HCT116 (cell line): Measurements from ENCODE around the gene CTNNB1. TPM values are rescaled to one million over a fixed set of nuclear protein-coding genes. Genes with fewer than 3 reads are reported as not detected.

Experiments used
- ATAC-seq: fragments of 200-7000 bp; cut with Tn5 transposase; 2 replicates; pipeline ENCODE4 v1.9.1; 2020; ENCODE audit warnings: mild to moderate bottlenecking, moderate library complexity
- BruUV-seq: library from RNA; stranded (reverse); fragments of 400-500 nt; replicated peaks from 2 replicates; lab custom pipeline; 2021; lab: Mats Ljungman, UMichigan
- CTCF ChIA-PET: fragments of 300-600 bp; sonication (Branson Sonifier 250); formaldehyde crosslinking; loops from one replicate; lab custom pipeline; 2021; ENCODE audit warnings: antibody characterized with exemption; lab: Charles Lee
- POLR2A ChIA-PET: fragments of 300-600, 350-600 bp; sonication (Branson Sonifier 250); formaldehyde crosslinking; loops from one replicate; lab custom pipeline; 2021; ENCODE audit warnings: antibody characterized with exemption; lab: Charles Lee
- RAD21 ChIA-PET, 2 experiments: fragments of 300-600 bp; sonication (Branson Sonifier 250); formaldehyde crosslinking; loops; one replicate each; lab custom pipeline; 2023; ENCODE audit warnings: low total read pairs in 2 of 2; ENCODE audit not compliant: uncharacterized antibody in 2 of 2, unreplicated experiment in 2 of 2, low non-redundant PET in 1 of 2; lab: Charles Lee
- DNase-seq: peaks from one replicate; pipeline ENCODE4 v3.0.0-alpha.2; 2010; ENCODE audit warnings: low read depth, low spot score
- H2AFZ ChIP-seq: fragments of 200-600 bp; shearing (Covaris generic), sonication (generic); 2 replicates; pipeline ENCODE4 v1.6.1; 2017; ENCODE audit warnings: low read depth, mixed run types, mixed read lengths, antibody characterized with exemption, low read length; ENCODE audit not compliant: poor library complexity, severe bottlenecking
- H3K27ac ChIP-seq: 2 replicates; pipeline ENCODE4 v1.5.1; 2012; ENCODE audit warnings: low read depth, low read length
- H3K27me3 ChIP-seq: fragments of 200-600 bp; sonication (generic); 2 replicates; pipeline ENCODE4 v1.6.1; 2016; ENCODE audit warnings: mixed run types, low read length, mixed read lengths; ENCODE audit not compliant: insufficient read depth
- H3K36me3 ChIP-seq, 2 experiments: fragments of 200-500 bp in 1 of 2; fragments of 200-600 bp in 1 of 2; sonication (Bioruptor generic) in 1 of 2; sonication (generic) in 1 of 2; 2 replicates each; pipeline versions ENCODE4 v1.5.1 to v1.6.1; 2014 to 2016; ENCODE audit warnings: low read length in 2 of 2, inconsistent platforms in 1 of 2, mixed read lengths in 1 of 2, mixed run types in 1 of 2; ENCODE audit not compliant: insufficient read depth in 2 of 2, control insufficient read depth in 1 of 2
- H3K4me1 ChIP-seq, 2 experiments: fragments of 200-600 bp in 1 of 2; sonication (generic) in 1 of 2; 2 replicates each; pipeline versions ENCODE4 v1.5.1 to v1.6.1; 2012 to 2017; ENCODE audit warnings: low read length in 2 of 2, inconsistent platforms in 1 of 2, mild to moderate bottlenecking in 1 of 2, mixed read lengths in 1 of 2, mixed run types in 1 of 2, moderate library complexity in 1 of 2; ENCODE audit not compliant: insufficient read depth in 2 of 2, control insufficient read depth in 1 of 2
- H3K4me2 ChIP-seq: fragments of 200-600 bp; sonication (generic); 2 replicates; pipeline ENCODE4 v1.6.1; 2017; ENCODE audit warnings: mixed run types, low read length, mixed read lengths
- H3K4me3 ChIP-seq, 2 experiments: fragments of 200-600 bp in 1 of 2; sonication (generic) in 1 of 2; replicated peaks in 1 of 2; 2 replicates each; pipeline ENCODE4 v1.5.1; 2011 to 2016; ENCODE audit warnings: low read length in 2 of 2, control low read depth in 1 of 2, low read depth in 1 of 2, mild to moderate bottlenecking in 1 of 2, mixed read lengths in 1 of 2, mixed run types in 1 of 2
- H3K79me2 ChIP-seq: fragments of 200-600 bp; sonication (generic); 2 replicates; pipeline ENCODE4 v1.6.1; 2017; ENCODE audit warnings: mild to moderate bottlenecking, mixed run types, low read length, moderate library complexity, mixed read lengths; ENCODE audit not compliant: insufficient read depth
- H3K9ac ChIP-seq: fragments of 200-600 bp; sonication (generic); 2 replicates; pipeline ENCODE4 v1.6.1; 2016; ENCODE audit warnings: low read length, mixed read lengths
- H3K9me2 ChIP-seq: fragments of 200-600 bp; sonication (generic), shearing (Covaris generic); 2 replicates; pipeline ENCODE4 v1.6.1; 2017; ENCODE audit warnings: mixed run types, mild to moderate bottlenecking, moderate library complexity; ENCODE audit not compliant: insufficient read depth
- H3K9me3 ChIP-seq, 2 experiments: fragments of 200-500 bp in 1 of 2; fragments of 200-600 bp in 1 of 2; sonication (Bioruptor generic) in 1 of 2; sonication (generic) in 1 of 2; 2 replicates each; pipeline ENCODE4 v1.6.1; 2014 to 2017; ENCODE audit warnings: low read length in 2 of 2, mixed read lengths in 2 of 2, inconsistent platforms in 1 of 2, low read depth in 1 of 2, mild to moderate bottlenecking in 1 of 2, mixed run types in 1 of 2, moderate library complexity in 1 of 2; ENCODE audit not compliant: control insufficient read depth in 1 of 2, insufficient read depth in 1 of 2
- H4K20me1 ChIP-seq: fragments of 200-600 bp; sonication (generic), shearing (Covaris generic); 2 replicates; pipeline ENCODE4 v1.6.1; 2017; ENCODE audit warnings: mixed run types, mild to moderate bottlenecking, moderate library complexity; ENCODE audit not compliant: insufficient read depth
- ATF3 ChIP-seq: IDR thresholded peaks from 2 replicates; pipeline ENCODE4 v1.6.1; 2012
- CEBPB ChIP-seq: IDR thresholded peaks from 2 replicates; pipeline ENCODE4 v1.6.1; 2012; ENCODE audit warnings: low read depth
- ELF1 ChIP-seq: IDR thresholded peaks from 2 replicates; pipeline ENCODE4 v1.6.1; 2012; ENCODE audit warnings: low read depth, borderline replicate concordance
- EZH2 ChIP-seq: fragments of 200-600 bp; sonication (generic); IDR thresholded peaks from 2 replicates; pipeline ENCODE4 v1.6.1; 2017; ENCODE audit warnings: antibody characterized with exemption, mixed run types
- EZH2phosphoT487 ChIP-seq: fragments of 200-600 bp; IDR thresholded peaks from 2 replicates; pipeline ENCODE4 v1.6.1; 2018; ENCODE audit warnings: antibody characterized with exemption, borderline replicate concordance
- JUND ChIP-seq: IDR thresholded peaks from 2 replicates; pipeline ENCODE4 v1.6.1; 2012
- MAX ChIP-seq: IDR thresholded peaks from 2 replicates; pipeline ENCODE4 v1.6.1; 2012
- POLR2AphosphoS5 ChIP-seq: IDR thresholded peaks from 2 replicates; pipeline ENCODE4 v1.6.1; 2011; ENCODE audit warnings: mild to moderate bottlenecking, low read depth, low read length, moderate library complexity
- RAD21 ChIP-seq: IDR thresholded peaks from 2 replicates; pipeline ENCODE4 v1.6.1; 2012; ENCODE audit warnings: low read depth, mild to moderate bottlenecking
- REST ChIP-seq: IDR thresholded peaks from 2 replicates; pipeline ENCODE4 v1.6.1; 2012; ENCODE audit warnings: low read depth
- SP1 ChIP-seq: IDR thresholded peaks from 2 replicates; pipeline ENCODE4 v1.6.1; 2012; ENCODE audit warnings: low read depth
- TCF7L2 ChIP-seq: IDR thresholded peaks from 2 replicates; pipeline ENCODE4 v1.7.0; 2011; ENCODE audit warnings: borderline replicate concordance, inconsistent platforms; ENCODE audit not compliant: insufficient read depth, insufficient read length; ENCODE audit errors: extremely low read depth
- YY1 ChIP-seq: IDR thresholded peaks from 2 replicates; pipeline ENCODE4 v1.6.1; 2011; ENCODE audit warnings: low read length, low read depth, moderate library complexity, mild to moderate bottlenecking; ENCODE audit not compliant: insufficient replicate concordance; ENCODE audit errors: extremely low read depth
- ZBTB33 ChIP-seq: IDR thresholded peaks from 2 replicates; pipeline ENCODE4 v1.6.1; 2011; ENCODE audit warnings: mild to moderate bottlenecking, low read length, moderate library complexity; ENCODE audit not compliant: insufficient replicate concordance; ENCODE audit errors: extremely low read depth
- ZFX ChIP-seq: fragments of 450-650 bp; IDR thresholded peaks from 2 replicates; pipeline ENCODE4 v1.6.1; 2017
- ZNF274 ChIP-seq: fragments of 200-500 bp; sonication (Bioruptor generic); IDR thresholded peaks from 2 replicates; pipeline ENCODE4 v1.6.1; 2014; ENCODE audit warnings: mild to moderate bottlenecking, low read depth, low read length, inconsistent platforms
- intact Hi-C: fragments of 100-400 bp; cut with micrococcal nuclease; formaldehyde crosslinking; loops from 2 replicates; pipeline ENCODE4 v1.10.0; 2022
- total RNA-seq: library from RNA; stranded (reverse); gene quantifications from one replicate; pipeline ENCODE4 v1.2.1, GENCODE V29; 2021; ENCODE audit not compliant: unreplicated experiment

The CTNNB1 gene
- total RNA-seq, 1 experiment from 2014 or later = 265 TPM

- Histone ChIP-seq H3K9me2 (no peaks in the 10 kb centered on the region), H4K20me1 (peaks cover 76% of the 10 kb centered on the region), H3K4me2 (no peak overlapping the region), H3K79me2 (peaks cover 98% of the 10 kb centered on the region), H2AFZ (no peak overlapping the region), H3K4me1 (peaks cover 20 to 27% of the 10 kb centered on the region in 2 experiments), H3K4me3 (no peak overlapping the region), H3K9me3 (no peaks in the 10 kb centered on the region), H3K36me3 (no peaks in the 10 kb centered on the region), H3K27ac (no peak overlapping the region), H3K9ac (no peak overlapping the region), H3K27me3 (no peaks in the 10 kb centered on the region)
- CTCF ChIA-PET = no interaction called here
- POLR2A ChIA-PET = no interaction called here
- no TSS peak for BruUV-seq
- TF ChIP-seq YY1 (no peak), CEBPB (no peak), RAD21 (no peak), ELF1 (no peak), ZNF274 (no peak), POLR2AphosphoS5 (no peak), SP1 (no peak), EZH2 (no peak)
- RAD21 ChIA-PET = no interaction called here
- DNase-seq = no peak
- no peak for ATAC-seq
- intact Hi-C loops = loop anchor here (5.0 to 10.0 kb wide), 2 partner anchors 622 to 880 kb away; no protein-coding TSS in a partner anchor
Observed at GRCh38 chr3:41204369-41204768, 5.1 kb downstream of the CTNNB1 start.

GRCh38 chr3:41205591-41205990 lies 6.3 kb downstream of the CTNNB1 start:
- ChIA-PET POLR2A (no interaction called here), RAD21 (no interaction called here), CTCF (no interaction called here)
- no peak overlapping the region for H3K27ac ChIP-seq
- intact Hi-C loops = loop anchor here (10.0 kb wide), 1 partner anchor 881 kb away; no protein-coding TSS in a partner anchor
- BruUV-seq = no TSS peak
- no peaks in the 10 kb centered on the region for H3K27me3 ChIP-seq
- H3K36me3 ChIP-seq = no peaks in the 10 kb centered on the region
- no peak overlapping the region for H2AFZ ChIP-seq
- no peak overlapping the region for H3K9ac ChIP-seq
- ATAC-seq (no peak), DNase-seq (no peak)
- no peaks in the 10 kb centered on the region for H3K9me2 ChIP-seq
- H4K20me1 ChIP-seq = peaks cover 72% of the 10 kb centered on the region
- no peak overlapping the region for H3K4me3 ChIP-seq
- no peaks in the 10 kb centered on the region for H3K9me3 ChIP-seq
- peaks cover 15 to 22% of the 10 kb centered on the region in 2 experiments for H3K4me1 ChIP-seq
- H3K79me2 ChIP-seq = peaks cover 100% of the 10 kb centered on the region
- H3K4me2 ChIP-seq = no peak overlapping the region
- TF ChIP-seq MAX (no peak), ZFX (no peak), TCF7L2 (no peak), ATF3 (no peak), EZH2phosphoT487 (no peak), EZH2 (no peak), JUND (no peak), CEBPB (no peak), REST (no peak), ZBTB33 (no peak)
